22Rv1 (cell line): Measurements from ENCODE around the gene ADCY5.

Experiments
- ZFX ChIP-seq: fragments of 450-650 bp; IDR thresholded peaks from 2 replicates; pipeline ENCODE4 v1.6.1; 2017; ENCODE audit warnings: antibody characterized with exemption, borderline replicate concordance
- TF ChIP-seq, protein P1 (sequence below): fragments of 450-650 bp; IDR thresholded peaks from 2 replicates; pipeline ENCODE4 v1.5.1; 2017; ENCODE audit warnings: mild to moderate bottlenecking

DNA sequence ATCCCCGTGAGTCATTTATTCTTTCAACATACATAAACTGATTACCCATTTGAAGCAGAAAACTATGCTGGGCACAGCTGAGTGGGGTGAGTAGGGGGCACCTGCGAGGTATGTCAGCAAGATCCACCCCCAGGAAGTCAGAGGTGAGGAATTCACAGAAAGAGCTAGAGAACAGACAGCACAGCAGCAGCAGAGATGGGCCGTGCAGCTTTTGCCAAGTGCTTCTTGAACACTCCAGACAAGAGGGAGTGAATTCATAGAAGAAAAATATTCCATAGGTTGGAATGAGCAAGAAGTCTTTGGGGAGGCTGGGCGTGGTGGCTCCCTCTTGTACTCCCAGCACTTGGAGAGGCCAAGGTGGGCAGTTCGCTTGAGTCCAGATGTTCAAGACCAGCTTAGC is 9.4 kb upstream of the ADCY5 start:
- TF ChIP-seq, protein P1, sequence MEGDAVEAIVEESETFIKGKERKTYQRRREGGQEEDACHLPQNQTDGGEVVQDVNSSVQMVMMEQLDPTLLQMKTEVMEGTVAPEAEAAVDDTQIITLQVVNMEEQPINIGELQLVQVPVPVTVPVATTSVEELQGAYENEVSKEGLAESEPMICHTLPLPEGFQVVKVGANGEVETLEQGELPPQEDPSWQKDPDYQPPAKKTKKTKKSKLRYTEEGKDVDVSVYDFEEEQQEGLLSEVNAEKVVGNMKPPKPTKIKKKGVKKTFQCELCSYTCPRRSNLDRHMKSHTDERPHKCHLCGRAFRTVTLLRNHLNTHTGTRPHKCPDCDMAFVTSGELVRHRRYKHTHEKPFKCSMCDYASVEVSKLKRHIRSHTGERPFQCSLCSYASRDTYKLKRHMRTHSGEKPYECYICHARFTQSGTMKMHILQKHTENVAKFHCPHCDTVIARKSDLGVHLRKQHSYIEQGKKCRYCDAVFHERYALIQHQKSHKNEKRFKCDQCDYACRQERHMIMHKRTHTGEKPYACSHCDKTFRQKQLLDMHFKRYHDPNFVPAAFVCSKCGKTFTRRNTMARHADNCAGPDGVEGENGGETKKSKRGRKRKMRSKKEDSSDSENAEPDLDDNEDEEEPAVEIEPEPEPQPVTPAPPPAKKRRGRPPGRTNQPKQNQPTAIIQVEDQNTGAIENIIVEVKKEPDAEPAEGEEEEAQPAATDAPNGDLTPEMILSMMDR, result no peak
- TF ChIP-seq ZFX, result no peak
